ENCODE results near the gene TTYH2. TPM values are rescaled to one million over a fixed set of nuclear protein-coding genes. Genes with fewer than 3 reads are reported as not detected.

The TTYH2 gene
- total and polyA plus RNA-seq, 10 of the 15 experiments (the other 5 are each of a cell fraction or from before 2014, with no cell fraction given), result 0.26 to 25.2 (median 6.6) TPM

DNA sequence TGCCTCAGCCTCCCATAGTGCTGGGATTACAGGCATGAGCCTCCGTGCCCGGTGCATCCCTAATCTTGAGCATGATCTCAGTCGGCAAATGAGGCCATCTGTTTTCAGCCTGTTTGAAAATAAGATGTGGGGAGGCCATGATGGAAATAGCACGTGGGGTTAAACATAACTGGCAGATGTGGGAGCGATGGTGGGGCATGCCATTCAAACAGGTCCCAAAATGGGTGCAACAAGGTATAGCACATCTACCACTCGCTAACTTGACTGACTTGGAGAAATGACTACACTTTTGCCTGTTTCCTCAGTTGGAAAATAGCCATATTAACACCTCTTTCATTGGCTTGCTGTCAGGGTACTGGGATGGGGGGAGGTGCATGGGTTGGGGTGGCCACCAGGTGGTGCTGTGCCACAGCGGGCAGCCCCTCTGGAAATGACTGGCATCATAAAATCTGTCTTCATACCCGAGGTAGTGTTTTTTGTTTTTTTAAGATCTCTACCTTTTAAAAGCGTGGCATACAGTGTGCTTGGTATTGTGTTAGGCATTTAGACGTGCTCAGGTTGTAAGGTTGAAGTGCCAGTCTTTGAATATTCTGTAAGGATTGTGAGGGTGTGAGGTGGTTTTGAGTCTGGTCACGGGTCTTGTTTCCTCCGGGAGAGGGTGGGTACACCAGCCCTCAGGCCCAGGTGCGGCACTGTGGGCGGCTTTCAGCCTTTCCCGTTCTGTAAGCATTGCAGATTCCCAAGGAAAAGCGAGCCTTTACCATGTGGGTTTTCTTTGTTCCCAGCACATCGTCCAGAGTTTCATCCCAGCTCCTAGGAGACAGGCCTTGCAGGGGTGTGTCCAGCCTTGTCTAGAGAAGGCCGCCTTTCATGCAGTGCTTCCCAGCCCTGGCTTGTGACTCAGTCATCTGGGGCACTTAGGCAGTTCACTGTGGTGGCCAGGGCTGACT is 2.9 kb upstream of the TTYH2 start (continued):
- TF ChIP-seq, protein P1, sequence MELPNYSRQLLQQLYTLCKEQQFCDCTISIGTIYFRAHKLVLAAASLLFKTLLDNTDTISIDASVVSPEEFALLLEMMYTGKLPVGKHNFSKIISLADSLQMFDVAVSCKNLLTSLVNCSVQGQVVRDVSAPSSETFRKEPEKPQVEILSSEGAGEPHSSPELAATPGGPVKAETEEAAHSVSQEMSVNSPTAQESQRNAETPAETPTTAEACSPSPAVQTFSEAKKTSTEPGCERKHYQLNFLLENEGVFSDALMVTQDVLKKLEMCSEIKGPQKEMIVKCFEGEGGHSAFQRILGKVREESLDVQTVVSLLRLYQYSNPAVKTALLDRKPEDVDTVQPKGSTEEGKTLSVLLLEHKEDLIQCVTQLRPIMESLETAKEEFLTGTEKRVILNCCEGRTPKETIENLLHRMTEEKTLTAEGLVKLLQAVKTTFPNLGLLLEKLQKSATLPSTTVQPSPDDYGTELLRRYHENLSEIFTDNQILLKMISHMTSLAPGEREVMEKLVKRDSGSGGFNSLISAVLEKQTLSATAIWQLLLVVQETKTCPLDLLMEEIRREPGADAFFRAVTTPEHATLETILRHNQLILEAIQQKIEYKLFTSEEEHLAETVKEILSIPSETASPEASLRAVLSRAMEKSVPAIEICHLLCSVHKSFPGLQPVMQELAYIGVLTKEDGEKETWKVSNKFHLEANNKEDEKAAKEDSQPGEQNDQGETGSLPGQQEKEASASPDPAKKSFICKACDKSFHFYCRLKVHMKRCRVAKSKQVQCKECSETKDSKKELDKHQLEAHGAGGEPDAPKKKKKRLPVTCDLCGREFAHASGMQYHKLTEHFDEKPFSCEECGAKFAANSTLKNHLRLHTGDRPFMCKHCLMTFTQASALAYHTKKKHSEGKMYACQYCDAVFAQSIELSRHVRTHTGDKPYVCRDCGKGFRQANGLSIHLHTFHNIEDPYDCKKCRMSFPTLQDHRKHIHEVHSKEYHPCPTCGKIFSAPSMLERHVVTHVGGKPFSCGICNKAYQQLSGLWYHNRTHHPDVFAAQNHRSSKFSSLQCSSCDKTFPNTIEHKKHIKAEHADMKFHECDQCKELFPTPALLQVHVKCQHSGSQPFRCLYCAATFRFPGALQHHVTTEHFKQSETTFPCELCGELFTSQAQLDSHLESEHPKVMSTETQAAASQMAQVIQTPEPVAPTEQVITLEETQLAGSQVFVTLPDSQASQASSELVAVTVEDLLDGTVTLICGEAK (IDR thresholded peaks at IDR 0.05; ENCODE audit: borderline replicate concordance), result no peak
- TF ChIP-seq, protein P2, sequence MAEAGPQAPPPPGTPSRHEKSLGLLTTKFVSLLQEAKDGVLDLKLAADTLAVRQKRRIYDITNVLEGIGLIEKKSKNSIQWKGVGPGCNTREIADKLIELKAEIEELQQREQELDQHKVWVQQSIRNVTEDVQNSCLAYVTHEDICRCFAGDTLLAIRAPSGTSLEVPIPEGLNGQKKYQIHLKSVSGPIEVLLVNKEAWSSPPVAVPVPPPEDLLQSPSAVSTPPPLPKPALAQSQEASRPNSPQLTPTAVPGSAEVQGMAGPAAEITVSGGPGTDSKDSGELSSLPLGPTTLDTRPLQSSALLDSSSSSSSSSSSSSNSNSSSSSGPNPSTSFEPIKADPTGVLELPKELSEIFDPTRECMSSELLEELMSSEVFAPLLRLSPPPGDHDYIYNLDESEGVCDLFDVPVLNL (IDR thresholded peaks at IDR 0.05; ENCODE audit: low read depth, low read length), result no peak
- TF ChIP-seq NFIC (IDR thresholded peaks at IDR 0.05; ENCODE audit: low read depth, low read length) (no peak; the same call in 1 of the 2 replicates), BRCA1 (IDR thresholded peaks at IDR 0.05; ENCODE audit: low read depth, low read length) (no peak), CBX3 (IDR thresholded peaks at IDR 0.05; ENCODE audit: borderline replicate concordance, low read depth) (no peak), RB1 (IDR thresholded peaks at IDR 0.05; ENCODE audit: borderline replicate concordance) (no peak), CREB1 (IDR thresholded peaks at IDR 0.05; ENCODE audit: low read depth) (no peak), PAX8 (IDR thresholded peaks at IDR 0.05) (no peak), ATF3 (IDR thresholded peaks at IDR 0.05; ENCODE audit: borderline replicate concordance, extremely low read depth, low read depth, low read length) (no peak), TCF12 (IDR thresholded peaks at IDR 0.05; ENCODE audit: low read depth, low read length) (0 out of 2 replicates have a peak, but pooled peaks have one; percentile 16), CHD1 (IDR thresholded peaks at IDR 0.05; ENCODE audit: low read depth, low read length) (no peak), KDM1A (IDR thresholded peaks at IDR 0.05; ENCODE audit: borderline replicate concordance) (no peak), GATAD2B (conservative IDR thresholded peaks at IDR 0.05; ENCODE audit: low read depth) (no peak), SMARCA5 (IDR thresholded peaks at IDR 0.05) (peak; percentile 69; the same call in 1 of the 2 replicates), NR2C2 (IDR thresholded peaks at IDR 0.05; ENCODE audit: borderline replicate concordance, control insufficient read depth, insufficient read length, low read depth) (no peak), TAF1 (IDR thresholded peaks at IDR 0.05; ENCODE audit: borderline replicate concordance, low read depth, low read length) (no peak)
- TF ChIP-seq, protein P3, sequence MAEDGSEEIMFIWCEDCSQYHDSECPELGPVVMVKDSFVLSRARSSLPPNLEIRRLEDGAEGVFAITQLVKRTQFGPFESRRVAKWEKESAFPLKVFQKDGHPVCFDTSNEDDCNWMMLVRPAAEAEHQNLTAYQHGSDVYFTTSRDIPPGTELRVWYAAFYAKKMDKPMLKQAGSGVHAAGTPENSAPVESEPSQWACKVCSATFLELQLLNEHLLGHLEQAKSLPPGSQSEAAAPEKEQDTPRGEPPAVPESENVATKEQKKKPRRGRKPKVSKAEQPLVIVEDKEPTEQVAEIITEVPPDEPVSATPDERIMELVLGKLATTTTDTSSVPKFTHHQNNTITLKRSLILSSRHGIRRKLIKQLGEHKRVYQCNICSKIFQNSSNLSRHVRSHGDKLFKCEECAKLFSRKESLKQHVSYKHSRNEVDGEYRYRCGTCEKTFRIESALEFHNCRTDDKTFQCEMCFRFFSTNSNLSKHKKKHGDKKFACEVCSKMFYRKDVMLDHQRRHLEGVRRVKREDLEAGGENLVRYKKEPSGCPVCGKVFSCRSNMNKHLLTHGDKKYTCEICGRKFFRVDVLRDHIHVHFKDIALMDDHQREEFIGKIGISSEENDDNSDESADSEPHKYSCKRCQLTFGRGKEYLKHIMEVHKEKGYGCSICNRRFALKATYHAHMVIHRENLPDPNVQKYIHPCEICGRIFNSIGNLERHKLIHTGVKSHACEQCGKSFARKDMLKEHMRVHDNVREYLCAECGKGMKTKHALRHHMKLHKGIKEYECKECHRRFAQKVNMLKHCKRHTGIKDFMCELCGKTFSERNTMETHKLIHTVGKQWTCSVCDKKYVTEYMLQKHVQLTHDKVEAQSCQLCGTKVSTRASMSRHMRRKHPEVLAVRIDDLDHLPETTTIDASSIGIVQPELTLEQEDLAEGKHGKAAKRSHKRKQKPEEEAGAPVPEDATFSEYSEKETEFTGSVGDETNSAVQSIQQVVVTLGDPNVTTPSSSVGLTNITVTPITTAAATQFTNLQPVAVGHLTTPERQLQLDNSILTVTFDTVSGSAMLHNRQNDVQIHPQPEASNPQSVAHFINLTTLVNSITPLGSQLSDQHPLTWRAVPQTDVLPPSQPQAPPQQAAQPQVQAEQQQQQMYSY (CRISPR knock-in tag; IDR thresholded peaks at IDR 0.05), result no peak

Measured in GM12878 (cell line).